ENCODE results near the gene TMEM51. TPM values are rescaled to one million over a fixed set of nuclear protein-coding genes. Genes with fewer than 3 reads are reported as not detected.

The TMEM51 gene
- total RNA-seq, 1 experiment from 2014 or later = 47.6 TPM

DNA sequence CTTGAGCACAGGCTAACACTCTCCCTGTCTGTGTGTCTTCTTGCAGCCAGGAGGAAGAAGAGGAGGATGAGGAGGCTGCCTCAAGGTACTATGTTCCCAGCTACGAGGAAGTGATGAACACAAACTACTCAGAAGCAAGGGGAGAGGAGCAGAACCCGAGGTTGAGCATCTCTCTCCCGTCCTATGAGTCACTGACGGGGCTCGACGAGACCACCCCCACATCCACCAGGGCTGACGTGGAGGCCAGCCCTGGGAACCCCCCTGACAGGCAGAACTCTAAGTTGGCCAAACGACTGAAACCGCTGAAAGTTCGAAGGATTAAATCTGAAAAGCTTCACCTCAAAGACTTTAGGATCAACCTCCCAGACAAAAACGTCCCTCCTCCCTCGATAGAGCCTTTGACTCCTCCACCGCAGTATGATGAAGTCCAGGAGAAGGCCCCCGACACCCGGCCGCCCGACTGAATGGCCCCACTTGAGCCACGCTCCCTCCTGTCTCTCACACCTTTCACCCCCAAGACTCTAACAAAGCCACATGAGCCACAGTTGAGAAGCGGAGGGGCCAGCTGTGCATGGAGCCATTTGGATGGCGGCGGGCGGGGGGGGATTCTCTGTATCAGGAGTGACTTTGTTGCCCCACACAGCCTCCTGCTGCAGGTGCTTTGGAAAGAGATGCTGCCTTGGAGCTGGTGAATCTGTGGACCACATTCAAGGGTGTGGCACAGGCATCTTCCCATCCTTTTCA, 65.9 kb downstream of the TMEM51 start:
- CTCF ChIA-PET = interaction anchor here (1.9 kb wide), 1 partner anchor 19 kb away, joined by 7 read pairs; no protein-coding TSS in a partner anchor
- intact Hi-C loops (cut with micrococcal nuclease; ENCODE audit: unreplicated experiment) = no loop called here
- Mint-ChIP-seq H3K36me3 (ENCODE audit: insufficient read depth, unreplicated experiment) (peaks cover 43% of the 10 kb centered on the region), H3K27ac (ENCODE audit: unreplicated experiment) (no peak overlapping the region), H3K9me3 (ENCODE audit: low read depth, unreplicated experiment) (no peaks in the 10 kb centered on the region), H3K4me1 (ENCODE audit: low read depth, unreplicated experiment) (no peaks in the 10 kb centered on the region), H3K4me3 (ENCODE audit: low read depth, unreplicated experiment) (no peak overlapping the region), H3K27me3 (ENCODE audit: unreplicated experiment) (no peaks in the 10 kb centered on the region)
- no peak for TF ChIP-seq CTCF (IDR thresholded peaks at IDR 0.05; ENCODE audit: unreplicated experiment)
- TSS peak; percentile 64 for BruUV-seq (replicated peaks)
- no peak for DNase-seq

- no peak for TF ChIP-seq CTCF (IDR thresholded peaks at IDR 0.05; ENCODE audit: unreplicated experiment)
- BruUV-seq (replicated peaks) = no TSS peak
- no peak overlapping the region for H3K27ac Mint-ChIP-seq (ENCODE audit: unreplicated experiment)
- no peaks in the 10 kb centered on the region for H3K4me1 Mint-ChIP-seq (ENCODE audit: low read depth, unreplicated experiment)
- H3K36me3 Mint-ChIP-seq (ENCODE audit: insufficient read depth, unreplicated experiment) = peaks cover 44% of the 10 kb centered on the region
- H3K4me3 Mint-ChIP-seq (ENCODE audit: low read depth, unreplicated experiment) = no peak overlapping the region
- intact Hi-C loops (cut with micrococcal nuclease; ENCODE audit: unreplicated experiment) = no loop called here
- no peaks in the 10 kb centered on the region for H3K27me3 Mint-ChIP-seq (ENCODE audit: unreplicated experiment)
- DNase-seq = no peak
- no peaks in the 10 kb centered on the region for H3K9me3 Mint-ChIP-seq (ENCODE audit: low read depth, unreplicated experiment)
- CTCF ChIA-PET = interaction anchor here (0.6 to 1.9 kb wide), 2 partner anchors 19 to 131 kb away, joined by 3 to 7 read pairs; no protein-coding TSS in a partner anchor
Observed at GRCh38 chr1:15220024-15220392, 66.5 kb downstream of the TMEM51 start.

GRCh38 chr1:15220825-15221431, 67.4 kb downstream of the TMEM51 start:
- no peaks in the 10 kb centered on the region for H3K27me3 Mint-ChIP-seq (ENCODE audit: unreplicated experiment)
- CTCF ChIA-PET = interaction anchor here (0.6 to 1.9 kb wide), 2 partner anchors 20 to 132 kb away, joined by 3 to 7 read pairs; no protein-coding TSS in a partner anchor
- H3K36me3 Mint-ChIP-seq (ENCODE audit: insufficient read depth, unreplicated experiment) = peaks cover 35% of the 10 kb centered on the region
- no peaks in the 10 kb centered on the region for H3K9me3 Mint-ChIP-seq (ENCODE audit: low read depth, unreplicated experiment)
- BruUV-seq (replicated peaks) = no TSS peak
- intact Hi-C loops (cut with micrococcal nuclease; ENCODE audit: unreplicated experiment) = no loop called here
- H3K27ac Mint-ChIP-seq (ENCODE audit: unreplicated experiment) = peak overlapping the region; percentile 31
- no peak for TF ChIP-seq CTCF (IDR thresholded peaks at IDR 0.05; ENCODE audit: unreplicated experiment)
- no peak for DNase-seq
- no peaks in the 10 kb centered on the region for H3K4me1 Mint-ChIP-seq (ENCODE audit: low read depth, unreplicated experiment)
- H3K4me3 Mint-ChIP-seq (ENCODE audit: low read depth, unreplicated experiment) = no peak overlapping the region

DNA sequence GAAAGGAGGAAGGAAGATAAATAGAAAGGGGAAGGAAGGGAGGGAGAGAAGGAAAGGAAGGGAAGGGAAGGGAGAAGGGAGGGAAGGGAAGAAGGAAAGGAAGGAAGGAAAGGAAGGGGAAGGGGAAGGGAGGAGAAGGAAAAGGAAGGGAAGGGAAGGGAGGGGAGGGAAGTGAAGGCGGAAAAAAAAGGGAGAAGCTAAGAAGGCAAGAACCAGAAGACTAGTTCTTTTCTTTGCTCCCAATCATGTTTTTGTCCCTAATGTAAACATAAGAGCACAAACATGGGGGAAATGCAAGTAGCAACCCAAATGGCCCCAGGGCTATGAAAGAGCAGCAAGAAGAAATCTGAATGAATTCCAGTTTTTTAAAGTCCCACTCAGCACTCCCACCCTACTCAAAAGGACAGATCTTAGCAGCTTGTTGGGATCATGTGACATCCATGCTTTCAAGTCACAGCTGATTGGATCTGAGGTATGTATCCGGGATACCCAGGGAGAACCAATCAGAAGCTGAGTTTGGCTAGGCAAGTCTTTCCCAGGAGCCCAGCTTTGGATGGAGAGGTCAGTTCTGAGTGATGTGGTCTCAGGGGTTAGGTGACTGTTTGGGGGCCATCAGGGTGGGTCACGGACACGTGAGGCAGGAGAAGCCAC, 69.2 kb downstream of the TMEM51 start:
- no peak for DNase-seq
- no TSS peak for BruUV-seq (replicated peaks)
- Mint-ChIP-seq H3K27ac (ENCODE audit: unreplicated experiment) (no peak overlapping the region), H3K4me3 (ENCODE audit: low read depth, unreplicated experiment) (no peak overlapping the region), H3K9me3 (ENCODE audit: low read depth, unreplicated experiment) (no peaks in the 10 kb centered on the region), H3K27me3 (ENCODE audit: unreplicated experiment) (no peaks in the 10 kb centered on the region), H3K4me1 (ENCODE audit: low read depth, unreplicated experiment) (no peaks in the 10 kb centered on the region), H3K36me3 (ENCODE audit: insufficient read depth, unreplicated experiment) (peaks cover 30% of the 10 kb centered on the region)
- CTCF ChIA-PET = no interaction called here
- no peak for TF ChIP-seq CTCF (IDR thresholded peaks at IDR 0.05; ENCODE audit: unreplicated experiment)
- intact Hi-C loops (cut with micrococcal nuclease; ENCODE audit: unreplicated experiment) = no loop called here

Data from Calu3 (cell line).